ENCODE results near the gene FLNA.
"Not testable (repeated sequence)": the region's sequence is repeated elsewhere in the genome, so short reads cannot be mapped to it uniquely, and the experiment has no call there.

FLNA gene

GRCh38 chrX:154341399-154342298, 32.8 kb downstream of the FLNA start:
- in situ Hi-C loops (cut with MboI; ENCODE audit: low sequenced_read_pairs), result not testable (repeated sequence)

DNA sequence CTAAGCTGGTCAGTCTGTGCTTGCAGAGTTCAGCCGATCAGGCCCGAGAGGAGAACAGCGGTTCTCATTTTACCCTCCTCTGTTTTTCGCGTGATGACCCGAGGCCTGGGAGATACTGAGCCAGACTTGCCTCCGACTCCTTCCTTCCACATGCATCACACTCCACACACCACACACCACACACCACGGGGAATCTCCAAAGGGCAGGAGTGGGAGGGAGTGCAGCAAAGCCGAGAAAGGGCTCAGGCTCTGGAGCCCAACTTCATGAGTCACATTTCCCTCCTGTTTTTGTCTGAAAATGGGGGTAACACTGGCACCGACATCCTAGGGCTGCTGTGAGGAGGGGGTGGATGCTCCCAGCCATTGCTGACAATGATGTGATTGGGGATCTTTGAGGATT, 39.9 kb downstream of the FLNA start:
- in situ Hi-C loops (cut with MboI; ENCODE audit: low sequenced_read_pairs), result no loop called here

DNA sequence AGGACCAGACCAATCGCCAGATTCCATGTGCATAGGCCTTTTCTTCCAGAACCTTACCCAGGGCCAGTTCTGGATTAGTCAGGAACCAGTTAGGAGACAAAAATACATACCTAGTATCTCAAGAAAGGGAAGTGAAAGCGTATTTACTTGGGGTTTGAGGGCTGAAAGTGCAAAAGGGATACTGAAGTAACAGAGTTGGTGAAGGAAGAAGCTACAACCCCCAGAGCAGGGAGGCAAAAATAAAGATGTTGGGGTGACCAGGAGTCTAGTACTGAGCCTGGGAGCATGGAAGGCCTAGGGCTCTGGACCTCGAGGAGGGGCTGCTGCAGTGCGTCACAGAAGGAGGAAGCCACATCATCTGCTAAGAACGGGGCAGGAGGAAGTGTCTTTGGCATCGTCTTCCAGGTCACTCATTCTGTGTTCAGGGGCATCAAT, 40.6 kb downstream of the FLNA start:
- in situ Hi-C loops (cut with MboI; ENCODE audit: low sequenced_read_pairs), result no loop called here

GRCh38 chrX:154333116-154333515, 41.3 kb downstream of the FLNA start:
- in situ Hi-C loops (cut with MboI; ENCODE audit: low sequenced_read_pairs), result no loop called here

GRCh38 chrX:154332561-154332960, 41.9 kb downstream of the FLNA start:
- in situ Hi-C loops (cut with MboI; ENCODE audit: low sequenced_read_pairs), result no loop called here

DNA sequence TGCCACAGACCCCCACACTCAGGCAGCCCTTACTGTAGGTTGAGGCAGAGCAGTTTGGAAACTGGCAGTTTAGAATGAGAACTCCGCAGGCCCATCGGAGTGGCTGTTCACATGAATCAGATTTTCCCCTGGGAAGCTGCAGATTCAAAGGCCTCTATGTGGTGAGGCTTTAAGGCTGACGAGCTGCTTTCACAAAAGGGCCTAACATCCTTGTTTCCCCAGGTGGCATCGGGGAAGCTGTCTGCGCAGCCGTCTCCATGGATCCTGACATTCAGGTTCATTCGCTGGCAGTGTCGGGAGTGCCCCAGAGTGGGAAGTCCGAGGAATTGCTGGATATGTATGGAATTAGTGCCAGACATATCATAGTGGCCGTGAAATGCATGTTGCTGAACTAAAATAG, 45.1 kb downstream of the FLNA start:
- in situ Hi-C loops (cut with MboI; ENCODE audit: low sequenced_read_pairs), result no loop called here

- in situ Hi-C loops (cut with MboI; ENCODE audit: low sequenced_read_pairs), result no loop called here
Observed at GRCh38 chrX:154328646-154329045, 45.8 kb downstream of the FLNA start.

- in situ Hi-C loops (cut with MboI; ENCODE audit: low sequenced_read_pairs), result no loop called here
Observed at GRCh38 chrX:154327038-154327820, 47.2 kb downstream of the FLNA start.

DNA sequence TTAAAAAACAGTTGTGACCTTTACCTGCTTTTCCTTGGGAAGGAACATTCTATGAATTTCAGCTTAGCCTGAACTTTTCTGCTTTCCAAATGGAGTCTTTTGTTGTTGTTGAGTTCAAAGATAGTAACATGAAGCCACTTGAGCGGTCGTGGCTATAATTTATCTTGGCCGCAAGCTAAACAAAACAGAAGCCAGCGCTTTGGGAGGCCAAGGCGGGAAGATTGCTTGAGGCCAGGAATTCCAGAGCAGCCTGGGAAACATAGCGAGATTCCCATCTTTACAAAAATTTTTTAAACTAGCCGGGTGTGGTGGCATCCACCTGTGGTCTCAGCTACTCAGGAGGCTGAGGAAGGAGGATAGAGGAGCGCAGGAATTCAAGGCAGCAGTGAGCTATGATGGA, 48.9 kb downstream of the FLNA start:
- in situ Hi-C loops (cut with MboI; ENCODE audit: low sequenced_read_pairs), result no loop called here

- in situ Hi-C loops (cut with MboI; ENCODE audit: low sequenced_read_pairs), result no loop called here
Observed at GRCh38 chrX:154323537-154323936, 50.9 kb downstream of the FLNA start.

DNA sequence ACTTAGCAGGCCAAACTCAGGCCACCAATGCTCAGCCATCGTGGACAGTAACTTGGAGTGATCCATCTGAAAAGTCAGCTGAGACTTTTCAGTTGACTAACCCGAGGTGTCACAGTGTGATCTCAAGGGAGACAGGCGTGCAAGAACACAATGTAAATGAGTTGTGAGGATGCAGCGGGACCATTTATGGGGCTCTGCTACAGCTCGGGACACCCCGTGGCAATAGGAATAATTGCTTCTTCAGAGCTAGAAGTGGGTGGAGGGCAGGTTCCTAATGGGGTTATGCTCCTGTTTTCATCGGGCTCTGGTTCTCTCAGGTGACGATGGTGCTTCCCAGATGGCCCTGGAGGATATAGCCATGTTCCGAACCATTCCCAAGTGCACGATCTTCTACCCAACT, 51.5 kb downstream of the FLNA start:
- in situ Hi-C loops (cut with MboI; ENCODE audit: low sequenced_read_pairs), result no loop called here

DNA sequence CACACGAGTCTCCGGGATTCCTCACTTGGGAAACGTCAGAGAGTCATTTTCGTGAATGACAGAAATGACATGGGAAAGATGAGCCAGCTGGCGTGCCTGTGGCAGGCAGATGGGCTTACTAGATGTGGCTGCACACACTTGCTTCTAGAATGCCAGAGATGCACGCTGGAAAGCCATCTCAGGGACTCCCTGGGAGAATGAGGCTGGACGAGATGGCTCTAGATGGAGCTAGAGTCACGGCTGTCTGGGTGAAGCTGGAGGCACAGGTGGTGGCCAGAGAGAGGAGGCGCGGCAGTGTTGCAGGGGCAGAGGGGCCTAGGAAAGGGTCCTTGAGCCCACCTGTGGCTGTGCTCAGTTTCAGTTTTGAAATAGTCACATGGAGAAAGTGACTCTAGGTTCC, 52.8 kb downstream of the FLNA start:
- in situ Hi-C loops (cut with MboI; ENCODE audit: low sequenced_read_pairs), result no loop called here

- in situ Hi-C loops (cut with MboI; ENCODE audit: low sequenced_read_pairs), result no loop called here
Observed at GRCh38 chrX:154321152-154321551, 53.3 kb downstream of the FLNA start.

DNA sequence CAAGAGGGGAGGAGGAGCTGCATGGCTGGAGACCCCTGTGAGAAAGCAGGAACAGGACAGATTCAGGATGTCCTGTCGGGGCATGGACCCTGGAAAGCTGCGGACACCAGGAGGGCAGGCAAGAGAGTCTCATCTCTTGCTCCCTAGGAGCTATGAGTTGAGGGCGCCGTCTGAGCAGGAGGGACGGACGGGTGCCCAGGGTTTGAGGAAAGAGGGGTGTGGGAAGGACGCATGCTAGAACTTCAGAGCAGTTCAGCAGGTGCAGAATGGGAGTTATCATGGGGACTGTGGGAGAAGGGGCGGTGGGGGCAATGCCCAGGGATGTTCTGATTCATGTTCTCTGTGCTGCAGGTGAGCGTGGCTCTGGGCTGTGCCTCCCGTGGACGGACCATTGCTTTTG, 54.0 kb downstream of the FLNA start:
- in situ Hi-C loops (cut with MboI; ENCODE audit: low sequenced_read_pairs), result no loop called here

GRCh38 chrX:154317391-154317995, 56.9 kb downstream of the FLNA start:
- in situ Hi-C loops (cut with MboI; ENCODE audit: low sequenced_read_pairs), result no loop called here

DNA sequence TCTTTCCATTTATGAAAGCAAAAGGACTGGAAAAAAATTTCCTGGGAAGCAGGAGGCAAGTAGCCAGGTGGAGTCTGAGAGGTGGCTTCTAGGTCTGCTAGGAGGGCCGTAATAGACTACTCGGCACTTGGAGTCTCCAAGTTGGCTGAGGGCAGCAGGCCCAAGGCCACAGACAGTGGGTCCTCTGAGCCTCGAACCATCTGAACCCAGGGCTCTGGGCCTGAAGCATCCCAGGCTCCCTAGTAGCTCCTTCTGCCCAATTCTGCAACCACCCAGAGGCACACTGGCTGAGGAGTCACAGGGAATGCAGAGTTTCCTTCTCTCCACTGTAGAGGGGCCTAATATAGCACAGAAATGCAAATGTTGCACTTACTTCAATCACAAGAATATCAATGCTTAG, 59.0 kb downstream of the FLNA start:
- in situ Hi-C loops (cut with MboI; ENCODE audit: low sequenced_read_pairs), result no loop called here

DNA sequence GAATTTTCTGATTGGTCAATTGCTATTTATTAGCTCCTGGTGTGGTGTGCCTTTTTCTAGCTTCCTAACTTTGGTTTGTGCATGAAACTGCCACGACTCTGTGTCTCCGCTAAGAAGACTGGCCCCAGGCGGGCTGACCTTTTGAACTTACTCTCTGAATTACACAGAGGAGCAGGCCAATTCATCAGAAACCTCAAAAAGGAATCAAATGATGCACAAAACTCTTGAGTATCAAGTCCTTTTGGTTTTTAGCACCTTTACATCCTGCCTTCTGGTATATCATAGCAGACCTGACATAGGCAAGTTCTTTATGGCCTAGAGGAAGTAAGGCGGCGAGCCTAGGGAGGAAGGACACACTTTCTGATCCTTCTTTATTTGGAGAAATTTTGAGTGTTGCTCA, 61.3 kb downstream of the FLNA start:
- in situ Hi-C loops (cut with MboI; ENCODE audit: low sequenced_read_pairs), result no loop called here

GRCh38 chrX:154312116-154312515, 62.3 kb downstream of the FLNA start:
- in situ Hi-C loops (cut with MboI; ENCODE audit: low sequenced_read_pairs), result no loop called here

DNA sequence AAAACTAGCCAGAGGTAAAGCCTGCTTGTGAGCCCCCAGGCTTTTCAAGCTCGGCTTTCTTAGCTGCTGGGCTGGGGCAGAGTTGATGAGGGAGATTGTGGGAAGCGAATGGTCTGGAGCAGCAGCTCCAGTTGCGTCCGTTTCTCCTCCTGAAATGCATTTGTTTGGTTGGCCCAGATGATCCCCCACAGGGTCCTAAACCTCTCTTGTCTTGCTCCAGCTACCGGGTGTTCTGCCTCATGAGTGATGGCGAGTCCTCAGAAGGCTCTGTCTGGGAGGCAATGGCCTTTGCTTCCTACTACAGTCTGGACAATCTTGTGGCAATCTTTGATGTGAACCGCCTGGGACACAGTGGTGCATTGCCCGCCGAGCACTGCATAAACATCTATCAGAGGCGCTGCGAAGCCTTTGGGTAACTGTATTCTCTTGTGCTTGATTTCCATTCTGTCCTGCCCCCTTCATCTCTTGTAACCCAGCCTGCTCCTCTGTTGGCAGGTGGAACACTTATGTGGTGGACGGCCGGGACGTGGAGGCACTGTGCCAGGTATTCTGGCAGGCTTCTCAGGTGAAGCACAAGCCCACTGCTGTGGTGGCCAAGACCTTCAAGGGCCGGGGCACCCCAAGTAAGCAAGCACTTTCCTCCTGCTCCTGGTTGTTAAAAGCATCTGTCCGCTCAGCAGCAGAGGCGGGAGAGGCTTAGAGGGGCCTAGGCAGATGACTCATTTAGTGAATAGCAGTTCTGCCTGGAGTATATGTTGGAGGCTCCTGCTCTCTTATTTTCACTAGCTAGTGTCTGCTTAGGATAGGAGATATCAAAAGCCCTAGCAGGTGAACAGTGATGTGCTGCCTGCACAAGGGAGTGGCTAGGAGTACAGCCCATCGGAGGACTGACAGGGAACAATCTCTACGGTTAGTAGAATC, 63.6 kb downstream of the FLNA start:
- in situ Hi-C loops (cut with MboI; ENCODE audit: low sequenced_read_pairs), result no loop called here

GRCh38 chrX:154309041-154309775, 65.2 kb downstream of the FLNA start:
- in situ Hi-C loops (cut with MboI; ENCODE audit: low sequenced_read_pairs), result no loop called here
